GM18907 (cell line): Measurements from ENCODE around the gene MAML3.

Source experiments
- ATAC-seq: cut with Tn5 transposase; IDR thresholded peaks from one replicate; pipeline ENCODE4 v1.9.1; 2021; ENCODE audit warnings: mild to moderate bottlenecking, moderate library complexity; ENCODE audit not compliant: unreplicated experiment

The MAML3 gene

DNA sequence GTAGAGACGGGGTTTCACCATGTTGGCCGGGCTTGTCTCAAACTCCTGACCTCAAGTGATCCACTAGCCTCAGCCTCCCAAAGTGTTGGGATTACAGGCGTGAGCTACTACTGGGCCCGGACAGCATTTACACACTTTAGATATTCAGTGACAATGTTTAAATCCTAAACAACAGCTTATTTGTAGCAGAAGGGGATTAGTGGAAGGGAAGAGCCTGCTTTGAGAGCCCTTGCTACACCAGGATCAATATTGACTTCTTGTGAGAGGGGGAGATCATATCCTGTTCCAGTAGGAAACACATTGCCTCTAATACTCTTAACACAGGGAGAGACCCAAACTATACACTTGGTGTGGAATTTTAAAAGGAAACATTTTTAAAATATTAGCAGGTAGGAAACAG lies 481.3 kb downstream of the MAML3 start:
- ATAC-seq = no peak

GRCh38 chr4:139672215-139672614 lies 481.8 kb downstream of the MAML3 start:
- no peak for ATAC-seq

DNA sequence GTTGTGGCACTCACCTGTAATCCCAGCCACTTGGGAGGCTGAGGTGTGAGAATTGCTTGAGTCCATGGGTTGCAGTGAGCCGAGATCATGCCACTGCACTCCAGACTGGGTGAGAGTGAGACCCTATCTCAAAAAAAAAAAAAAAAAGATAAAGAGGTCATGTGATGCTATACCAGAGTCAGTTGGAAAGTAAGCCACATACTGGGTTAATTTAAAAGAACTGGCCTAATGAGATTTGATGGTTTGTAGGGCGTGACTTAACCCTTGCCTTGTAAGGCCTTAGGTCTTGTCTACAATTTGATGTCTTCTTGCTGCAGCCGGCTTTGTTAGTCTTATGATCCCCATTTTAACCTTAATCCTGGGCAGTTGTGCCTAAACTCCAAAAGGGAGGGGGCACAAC lies 483.2 kb downstream of the MAML3 start:
- no peak for ATAC-seq

DNA sequence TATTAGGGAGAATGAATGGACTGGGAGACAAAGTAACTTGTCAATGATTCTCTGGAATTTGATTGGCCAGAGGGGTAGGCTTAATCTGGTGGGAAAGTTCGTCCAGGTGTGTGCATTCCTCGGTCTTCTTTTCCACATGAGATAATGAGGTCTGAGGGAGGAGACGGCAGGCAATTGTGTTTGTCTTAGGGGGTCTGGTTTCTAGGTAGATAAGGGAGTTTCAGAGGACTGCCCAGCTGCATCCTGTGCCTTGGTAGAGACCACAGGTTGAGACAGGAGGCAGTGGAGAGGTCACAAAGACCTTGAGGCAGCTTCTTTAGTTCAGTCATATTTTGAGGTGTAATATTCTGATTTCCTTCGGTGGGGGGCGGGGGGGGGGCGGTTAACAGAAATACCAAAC lies 484.1 kb downstream of the MAML3 start:
- ATAC-seq = no peak

DNA sequence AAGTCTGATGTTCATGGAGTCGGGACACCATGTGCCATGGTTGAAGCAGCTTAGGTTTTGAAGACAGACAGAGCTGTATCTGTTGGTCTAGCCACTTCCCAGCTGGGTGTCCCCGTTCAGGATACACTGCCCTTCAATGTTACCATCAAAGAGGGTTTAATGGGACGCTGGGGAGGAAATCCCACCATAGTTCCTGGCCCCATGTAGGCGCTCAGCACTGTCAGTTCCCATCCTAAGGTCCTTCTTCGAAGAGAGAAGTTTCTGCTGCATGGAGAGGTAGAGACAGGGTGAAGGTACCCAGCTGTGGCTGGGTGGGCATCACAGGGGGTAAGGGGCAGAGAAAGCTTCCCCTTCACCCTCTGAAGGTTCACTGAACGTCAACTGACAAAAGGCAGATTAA lies 484.6 kb downstream of the MAML3 start:
- no peak for ATAC-seq

DNA sequence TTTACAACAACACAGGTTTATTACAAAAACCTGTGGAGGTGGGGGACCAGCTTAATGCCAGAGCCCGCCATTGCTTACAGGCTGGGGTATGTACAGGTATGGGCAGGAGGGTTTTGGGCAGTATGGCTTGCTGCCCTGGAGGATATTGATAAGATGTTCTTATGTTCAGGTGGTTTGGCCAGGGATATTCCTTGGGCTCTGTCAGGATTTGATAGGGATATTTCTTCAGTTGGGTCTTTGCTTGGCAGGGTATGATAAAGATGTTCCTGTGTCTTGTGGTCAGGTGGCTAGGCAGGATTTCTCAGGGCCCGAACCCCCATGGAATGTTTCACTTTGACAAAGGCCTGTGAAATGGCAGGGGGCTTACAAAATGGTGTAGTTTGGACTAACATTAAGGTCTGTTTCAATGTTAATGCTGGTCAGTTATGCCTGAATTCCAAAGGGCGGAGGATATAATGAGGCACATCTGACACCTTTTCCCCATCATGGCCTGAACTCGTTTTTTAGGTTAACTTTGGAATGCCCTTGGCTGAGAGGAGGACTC lies 485.3 kb downstream of the MAML3 start:
- ATAC-seq = no peak

DNA sequence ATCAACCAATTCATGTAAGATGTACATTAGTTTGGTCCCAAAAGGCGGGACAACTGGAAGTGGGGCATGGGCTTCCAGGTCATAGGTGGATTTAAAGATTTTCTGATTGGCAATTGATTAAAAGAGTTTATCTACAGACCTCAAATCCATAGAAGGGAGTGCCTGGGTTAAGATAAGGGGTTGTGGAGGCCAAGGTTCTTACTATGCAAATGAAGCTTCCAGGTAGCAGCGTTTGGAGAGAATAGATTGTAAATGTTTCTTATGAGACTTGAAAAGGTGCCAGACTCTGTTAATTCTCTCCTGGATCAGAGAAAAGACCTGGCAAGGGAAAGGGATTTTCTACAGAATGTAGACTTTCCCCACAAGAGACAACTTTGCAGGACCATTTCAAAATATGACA lies 485.9 kb downstream of the MAML3 start:
- ATAC-seq = no peak
